Muscle of arm (tissue), 12 donors: ENCODE data around the gene DEPDC5. TPM values are rescaled to one million over a fixed set of nuclear protein-coding genes. Genes with fewer than 3 reads are reported as not detected.

Source experiments
- DNase-seq: peaks from one replicate; pipeline ENCODE4 v3.0.0-alpha.2; 2013
- polyA plus RNA-seq, 12 donors: library from polyadenylated mRNA; unstranded; fragments of 120-200 nt; gene quantifications; one replicate each; pipeline ENCODE4 v1.2.1, GENCODE V29; 2013; ENCODE audit not compliant: insufficient read length in 12 of 12

DEPDC5 gene
- polyA plus RNA-seq, 12 donors: 7.1 to 13.8 (median 9.3) TPM; not detected in 1

- DNase-seq: no peak
These were observed 141.7 kb downstream of the DEPDC5 start for GRCh38 chr22:31895411-31896123.

- DNase-seq: no peak
These were observed 142.7 kb downstream of the DEPDC5 start for GRCh38 chr22:31896472-31896871.

- no peak for DNase-seq
These were observed 144.3 kb downstream of the DEPDC5 start for GRCh38 chr22:31897842-31898805.

GRCh38 chr22:31898926-31899325 lies 145.1 kb downstream of the DEPDC5 start:
- no peak for DNase-seq

GRCh38 chr22:31899669-31900068 lies 145.8 kb downstream of the DEPDC5 start:
- no peak for DNase-seq

GRCh38 chr22:31901388-31902137 lies 147.7 kb downstream of the DEPDC5 start:
- no peak for DNase-seq

GRCh38 chr22:31904651-31905050 lies 150.8 kb downstream of the DEPDC5 start:
- DNase-seq: no peak

- DNase-seq: no peak
These were observed 151.5 kb downstream of the DEPDC5 start for GRCh38 chr22:31905356-31905755.

- no peak for DNase-seq
These were observed 152.3 kb downstream of the DEPDC5 start for GRCh38 chr22:31906086-31906485.

GRCh38 chr22:31906569-31906968 lies 152.8 kb downstream of the DEPDC5 start:
- no peak for DNase-seq

- no peak for DNase-seq
These were observed 156.2 kb downstream of the DEPDC5 start for GRCh38 chr22:31909977-31910376.

- no peak for DNase-seq
These were observed 158.0 kb downstream of the DEPDC5 start for GRCh38 chr22:31911565-31912406.

GRCh38 chr22:31912407-31912743 lies 158.6 kb downstream of the DEPDC5 start:
- DNase-seq: no peak

- no peak for DNase-seq
These were observed 161.8 kb downstream of the DEPDC5 start for GRCh38 chr22:31915586-31915985.

GRCh38 chr22:31917227-31917921 lies 163.6 kb downstream of the DEPDC5 start:
- DNase-seq: no peak

- DNase-seq: no peak
These were observed 165.9 kb downstream of the DEPDC5 start for GRCh38 chr22:31919730-31920129.

- DNase-seq: no peak
These were observed 166.5 kb downstream of the DEPDC5 start for GRCh38 chr22:31920306-31920705.

GRCh38 chr22:31921106-31921505 lies 167.3 kb downstream of the DEPDC5 start:
- no peak for DNase-seq

- DNase-seq: no peak
These were observed 168.7 kb downstream of the DEPDC5 start for GRCh38 chr22:31922534-31922933.

GRCh38 chr22:31923136-31923535 lies 169.3 kb downstream of the DEPDC5 start:
- no peak for DNase-seq

- DNase-seq: no peak
These were observed 169.9 kb downstream of the DEPDC5 start for GRCh38 chr22:31923747-31924146.
